Uterus (tissue), 2 donors: Measurements from ENCODE around the gene SLC30A3.

Experiments used
- CTCF ChIP-seq, 4 experiments: fragments of 200-600 bp in 2 of 4; fragments of 450-650 bp in 2 of 4; sonication (generic) in 2 of 4; IDR thresholded peaks; one replicate each; pipeline ENCODE4 v1.5.1; 2016 to 2019; ENCODE audit warnings: antibody characterized with exemption in 4 of 4, mild to moderate bottlenecking in 2 of 4, moderate library complexity in 1 of 4
- POLR2A ChIP-seq, 2 donors: fragments of 450-650 bp; IDR thresholded peaks; one replicate each; pipeline ENCODE4 v1.6.1; 2016; ENCODE audit warnings: antibody characterized with exemption in 2 of 2, mild to moderate bottlenecking in 1 of 2, moderate library complexity in 1 of 2

GRCh38 chr2:27280826-27281225 lies 18.0 kb upstream of the SLC30A3 start:
- no peak for TF ChIP-seq POLR2A (IDR thresholded peaks at IDR 0.05)
- no peak for TF ChIP-seq CTCF (IDR thresholded peaks at IDR 0.05)
